Effector memory CD8-positive, alpha-beta T cell (primary cell): Measurements from ENCODE around the gene CASZ1.
A peak's percentile ranks its signal among the peaks of the same experiment; 100 is the strongest.

Source experiments
- ATAC-seq: fragments of 150-1000 bp; cut with Tn5 transposase; replicated peaks from 2 replicates; pipeline ENCODE4 v1.10.0; 2021; ENCODE audit warnings: mild to moderate bottlenecking, moderate library complexity
- DNase-seq, 3 experiments: peaks; one replicate each; pipeline ENCODE4 v3.0.0; 2021
- H3K27ac Mint-ChIP-seq, 2 donors: one replicate each; pipeline ENCODE4 v1.8.0; 2022; ENCODE audit warnings: mild to moderate bottlenecking in 2 of 2, mixed read lengths in 2 of 2, moderate library complexity in 2 of 2
- H3K27me3 Mint-ChIP-seq, 2 donors: one replicate each; pipeline ENCODE4 v1.8.0; 2022; ENCODE audit warnings: mixed read lengths in 2 of 2
- H3K36me3 Mint-ChIP-seq: one replicate; pipeline ENCODE4 v1.8.0; 2022; ENCODE audit warnings: mild to moderate bottlenecking, moderate library complexity, mixed read lengths; ENCODE audit not compliant: insufficient read depth
- H3K4me1 Mint-ChIP-seq, 2 donors: one replicate each; pipeline ENCODE4 v1.8.0; 2022; ENCODE audit warnings: low read depth in 2 of 2, mixed read lengths in 2 of 2
- H3K4me3 Mint-ChIP-seq, 2 donors: one replicate each; pipeline ENCODE4 v1.8.0; 2022; ENCODE audit warnings: mild to moderate bottlenecking in 2 of 2, mixed read lengths in 2 of 2, moderate library complexity in 2 of 2
- H3K9me3 Mint-ChIP-seq, 2 donors: one replicate each; pipeline ENCODE4 v1.8.0; 2022; ENCODE audit warnings: mixed read lengths in 2 of 2

CASZ1 gene

GRCh38 chr1:10633416-10633815 is 163.0 kb downstream of the CASZ1 start:
- H3K4me3 Mint-ChIP-seq: no peak overlapping the region
- ATAC-seq (no peak), DNase-seq (no peak)
- no peaks in the 10 kb centered on the region for H3K27me3 Mint-ChIP-seq
- H3K9me3 Mint-ChIP-seq: no peaks in the 10 kb centered on the region
- H3K27ac Mint-ChIP-seq: no peak overlapping the region
- peaks cover 0 to 3% of the 10 kb centered on the region in 2 donors for H3K4me1 Mint-ChIP-seq
- peaks cover 8% of the 10 kb centered on the region for H3K36me3 Mint-ChIP-seq

- Mint-ChIP-seq H3K27me3 (no peaks in the 10 kb centered on the region), H3K4me1 (peaks cover 0 to 3% of the 10 kb centered on the region in 2 donors), H3K36me3 (peaks cover 8% of the 10 kb centered on the region), H3K27ac (peak overlapping the region in 1 of 2 donors; percentile 38), H3K4me3 (no peak overlapping the region), H3K9me3 (no peaks in the 10 kb centered on the region)
- no peak for DNase-seq
- ATAC-seq: no peak
These were observed 163.8 kb downstream of the CASZ1 start for GRCh38 chr1:10632691-10633090.

GRCh38 chr1:10631811-10632593 is 164.4 kb downstream of the CASZ1 start:
- peaks cover 0 to under 1% of the 10 kb centered on the region in 2 donors for H3K4me1 Mint-ChIP-seq
- H3K27me3 Mint-ChIP-seq: no peaks in the 10 kb centered on the region
- DNase-seq (no peak), ATAC-seq (no peak)
- H3K27ac Mint-ChIP-seq: no peak overlapping the region
- no peaks in the 10 kb centered on the region for H3K9me3 Mint-ChIP-seq
- no peak overlapping the region for H3K4me3 Mint-ChIP-seq
- peaks cover 6% of the 10 kb centered on the region for H3K36me3 Mint-ChIP-seq

- H3K9me3 Mint-ChIP-seq: no peaks in the 10 kb centered on the region
- H3K36me3 Mint-ChIP-seq: peaks cover 5% of the 10 kb centered on the region
- H3K27ac Mint-ChIP-seq: no peak overlapping the region
- H3K27me3 Mint-ChIP-seq: no peaks in the 10 kb centered on the region
- DNase-seq: no peak
- ATAC-seq: no peak
- no peak overlapping the region for H3K4me3 Mint-ChIP-seq
- H3K4me1 Mint-ChIP-seq: no peaks in the 10 kb centered on the region
These were observed 165.2 kb downstream of the CASZ1 start for GRCh38 chr1:10631121-10631810.

GRCh38 chr1:10630661-10631120 is 165.8 kb downstream of the CASZ1 start:
- H3K4me1 Mint-ChIP-seq: no peaks in the 10 kb centered on the region
- peak overlapping the region in 1 of 2 donors; percentile 31 for H3K27ac Mint-ChIP-seq
- DNase-seq: no peak
- no peak for ATAC-seq
- no peaks in the 10 kb centered on the region for H3K9me3 Mint-ChIP-seq
- H3K27me3 Mint-ChIP-seq: no peaks in the 10 kb centered on the region
- H3K36me3 Mint-ChIP-seq: peaks cover 5% of the 10 kb centered on the region
- no peak overlapping the region for H3K4me3 Mint-ChIP-seq

- Mint-ChIP-seq H3K36me3 (peaks cover 5% of the 10 kb centered on the region), H3K4me3 (no peak overlapping the region)
- ATAC-seq: no peak
These were observed 166.5 kb downstream of the CASZ1 start for GRCh38 chr1:10629816-10630571.

GRCh38 chr1:10629091-10629815 is 167.2 kb downstream of the CASZ1 start:
- ATAC-seq: no peak
- Mint-ChIP-seq H3K9me3 (no peaks in the 10 kb centered on the region), H3K27me3 (no peaks in the 10 kb centered on the region), H3K4me3 (no peak overlapping the region), H3K36me3 (peaks cover 5% of the 10 kb centered on the region), H3K4me1 (no peaks in the 10 kb centered on the region), H3K27ac (no peak overlapping the region)
- DNase-seq: no peak

More at GRCh38 chr1:10629816-10630571, 166.5 kb downstream of the CASZ1 start:
- Mint-ChIP-seq H3K27me3 (no peaks in the 10 kb centered on the region), H3K9me3 (no peaks in the 10 kb centered on the region), H3K4me1 (no peaks in the 10 kb centered on the region), H3K27ac (peak overlapping the region in 1 of 2 donors; percentile 31)
- no peak for DNase-seq

GRCh38 chr1:10628685-10629084 is 167.8 kb downstream of the CASZ1 start:
- Mint-ChIP-seq H3K36me3 (peaks cover 5% of the 10 kb centered on the region), H3K27ac (no peak overlapping the region), H3K4me3 (no peak overlapping the region), H3K9me3 (no peaks in the 10 kb centered on the region), H3K4me1 (no peaks in the 10 kb centered on the region), H3K27me3 (no peaks in the 10 kb centered on the region)
- ATAC-seq: no peak
- no peak for DNase-seq

GRCh38 chr1:10626791-10627410 is 169.5 kb downstream of the CASZ1 start:
- no peak overlapping the region for H3K4me3 Mint-ChIP-seq
- no peak for ATAC-seq
- H3K27ac Mint-ChIP-seq: no peak overlapping the region
- DNase-seq: no peak
- H3K4me1 Mint-ChIP-seq: no peaks in the 10 kb centered on the region
- no peaks in the 10 kb centered on the region for H3K9me3 Mint-ChIP-seq
- H3K27me3 Mint-ChIP-seq: no peaks in the 10 kb centered on the region
- H3K36me3 Mint-ChIP-seq: peaks cover 12% of the 10 kb centered on the region

- ATAC-seq: no peak
- H3K36me3 Mint-ChIP-seq: peaks cover 15% of the 10 kb centered on the region
- no peaks in the 10 kb centered on the region for H3K27me3 Mint-ChIP-seq
These were observed 170.2 kb downstream of the CASZ1 start for GRCh38 chr1:10626131-10626731.

GRCh38 chr1:10625554-10625953 is 170.9 kb downstream of the CASZ1 start:
- H3K4me1 Mint-ChIP-seq: no peaks in the 10 kb centered on the region
- no peak overlapping the region for H3K4me3 Mint-ChIP-seq
- no peaks in the 10 kb centered on the region for H3K9me3 Mint-ChIP-seq
- H3K27ac Mint-ChIP-seq: peak overlapping the region in 1 of 2 donors; percentile 12
- DNase-seq (no peak), ATAC-seq (no peak)
- H3K27me3 Mint-ChIP-seq: no peaks in the 10 kb centered on the region
- peaks cover 18% of the 10 kb centered on the region for H3K36me3 Mint-ChIP-seq

More at GRCh38 chr1:10626131-10626731, 170.2 kb downstream of the CASZ1 start:
- Mint-ChIP-seq H3K4me1 (no peaks in the 10 kb centered on the region), H3K4me3 (no peak overlapping the region), H3K9me3 (no peaks in the 10 kb centered on the region), H3K27ac (peak overlapping the region in 1 of 2 donors; percentile 12)
- DNase-seq: no peak

- H3K36me3 Mint-ChIP-seq: peaks cover 15% of the 10 kb centered on the region
- no peak overlapping the region for H3K4me3 Mint-ChIP-seq
- H3K27ac Mint-ChIP-seq: no peak overlapping the region
- DNase-seq: no peak
- H3K27me3 Mint-ChIP-seq: no peaks in the 10 kb centered on the region
- no peak for ATAC-seq
- H3K9me3 Mint-ChIP-seq: no peaks in the 10 kb centered on the region
- no peaks in the 10 kb centered on the region for H3K4me1 Mint-ChIP-seq
These were observed 171.4 kb downstream of the CASZ1 start for GRCh38 chr1:10625076-10625475.
